BJ (cell line): ENCODE data around the gene CXCL8. TPM values are rescaled to one million over a fixed set of nuclear protein-coding genes. Genes with fewer than 3 reads are reported as not detected.

Experiments used
- CTCF ChIA-PET: fragments of 350-600 bp; formaldehyde crosslinking; extraction: SDS; loops from one replicate; lab custom pipeline; 2021; ENCODE audit warnings: antibody characterized with exemption, inconsistent platforms; lab: Yijun Ruan, JAX
- POLR2A ChIA-PET: fragments of 300-600 bp; sonication (Branson Sonifier 250); formaldehyde crosslinking; extraction: SDS; loops from one replicate; lab custom pipeline; 2021; ENCODE audit warnings: antibody characterized with exemption; lab: Charles Lee
- DNase-seq: peaks from one replicate; pipeline ENCODE4 v3.0.0-alpha.2; 2011; ENCODE audit warnings: low read depth
- H3K27me3 ChIP-seq: 2 replicates; pipeline ENCODE4 v1.6.0; 2011; ENCODE audit warnings: low read length; ENCODE audit not compliant: control insufficient read depth, insufficient read depth
- H3K36me3 ChIP-seq: 2 replicates; pipeline ENCODE4 v1.5.1; 2011; ENCODE audit warnings: low read length; ENCODE audit not compliant: control insufficient read depth, insufficient read depth
- H3K4me3 ChIP-seq: 2 replicates; pipeline ENCODE4 v1.5.1; 2011; ENCODE audit warnings: low read depth, mild to moderate bottlenecking, control low read depth, low read length
- CTCF ChIP-seq: IDR thresholded peaks from 2 replicates; pipeline ENCODE4 v1.5.1; 2011; ENCODE audit warnings: low read depth, mild to moderate bottlenecking, control low read depth, inconsistent platforms, low read length, moderate library complexity; ENCODE audit not compliant: insufficient read depth
- polyA plus RNA-seq: library from polyadenylated mRNA; depleted of rRNA; stranded (reverse); fragments of >200 nt; gene quantifications from 2 replicates; pipeline ENCODE4 v1.2.3, GENCODE V29; 2011

CXCL8 gene
- polyA plus RNA-seq, 1 experiment: 1.1 TPM

DNA sequence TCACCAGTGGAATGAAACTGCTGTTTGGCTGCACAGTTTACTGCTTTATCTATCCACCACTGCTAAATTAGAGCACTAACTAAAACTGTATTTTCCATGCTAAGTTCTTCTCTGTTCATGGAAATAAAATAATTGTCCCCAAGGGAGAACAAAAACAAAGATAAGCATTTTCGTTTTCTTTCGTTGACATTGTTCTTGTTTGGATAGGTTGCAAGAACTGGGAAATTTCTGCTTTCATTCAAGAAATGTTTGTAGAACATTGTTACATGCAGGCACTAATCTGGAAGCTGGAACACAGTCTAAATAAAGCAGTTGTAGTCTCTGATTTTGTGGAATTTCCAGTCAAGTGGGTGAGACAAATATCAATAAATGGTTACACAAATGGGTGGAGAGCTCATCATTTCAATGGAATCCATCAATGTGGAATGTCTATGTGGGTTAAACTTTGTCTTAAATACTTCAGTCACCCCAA lies 5.8 kb upstream of the CXCL8 start:
- CTCF ChIA-PET: interaction anchor here (1.0 to 1.4 kb wide), 2 partner anchors 30 to 400 kb away, joined by 3 to 4 read pairs; no protein-coding TSS in a partner anchor
- POLR2A ChIA-PET: interaction anchor here (1.0 kb wide), 1 partner anchor 13 kb away, joined by 3 read pairs; no protein-coding TSS in a partner anchor

DNA sequence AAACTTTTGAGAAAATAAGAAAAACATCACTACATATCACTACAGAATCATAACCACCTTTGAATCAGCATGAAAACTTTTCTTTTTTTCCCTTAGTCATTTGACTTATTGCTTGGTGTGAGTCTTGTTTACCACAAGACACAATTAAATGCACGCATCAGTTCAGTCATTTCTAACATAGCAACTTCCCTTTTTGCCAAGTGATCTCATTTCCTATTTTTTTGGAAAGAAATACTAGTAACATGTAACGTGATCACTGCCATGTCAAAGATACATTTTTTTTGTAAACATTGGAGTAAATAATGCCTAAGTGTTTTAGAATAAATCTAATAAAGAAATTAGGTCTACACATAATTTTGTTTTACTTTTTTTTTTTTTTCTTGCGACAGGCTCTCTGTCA lies 5.1 kb upstream of the CXCL8 start:
- Histone ChIP-seq H3K36me3 (no peaks in the 10 kb centered on the region), H3K27me3 (no peaks in the 10 kb centered on the region), H3K4me3 (no peak overlapping the region)
- no peak for TF ChIP-seq CTCF
- CTCF ChIA-PET: interaction anchor here (1.0 to 1.4 kb wide), 2 partner anchors 29 to 399 kb away, joined by 3 to 4 read pairs; no protein-coding TSS in a partner anchor
- no peak for DNase-seq
- POLR2A ChIA-PET: interaction anchor here (1.0 kb wide), 1 partner anchor 14 kb away, joined by 3 read pairs; no protein-coding TSS in a partner anchor

More for the DNA sequence above, 5.8 kb upstream of the CXCL8 start:
- Histone ChIP-seq H3K36me3 (no peaks in the 10 kb centered on the region), H3K4me3 (no peak overlapping the region), H3K27me3 (no peaks in the 10 kb centered on the region)
- no peak for TF ChIP-seq CTCF
- DNase-seq: no peak

- no peak for TF ChIP-seq CTCF
- ChIA-PET CTCF (interaction anchor here (0.9 to 1.2 kb wide), 4 partner anchors 10 to 12 kb away, joined by 3 to 5 read pairs (median 3); no protein-coding TSS in a partner anchor), POLR2A (no interaction called here)
- Histone ChIP-seq H3K36me3 (no peaks in the 10 kb centered on the region), H3K27me3 (no peaks in the 10 kb centered on the region), H3K4me3 (no peak overlapping the region)
- no peak for DNase-seq
These were observed 821 bp downstream of the CXCL8 start for GRCh38 chr4:73741031-73741749.

DNA sequence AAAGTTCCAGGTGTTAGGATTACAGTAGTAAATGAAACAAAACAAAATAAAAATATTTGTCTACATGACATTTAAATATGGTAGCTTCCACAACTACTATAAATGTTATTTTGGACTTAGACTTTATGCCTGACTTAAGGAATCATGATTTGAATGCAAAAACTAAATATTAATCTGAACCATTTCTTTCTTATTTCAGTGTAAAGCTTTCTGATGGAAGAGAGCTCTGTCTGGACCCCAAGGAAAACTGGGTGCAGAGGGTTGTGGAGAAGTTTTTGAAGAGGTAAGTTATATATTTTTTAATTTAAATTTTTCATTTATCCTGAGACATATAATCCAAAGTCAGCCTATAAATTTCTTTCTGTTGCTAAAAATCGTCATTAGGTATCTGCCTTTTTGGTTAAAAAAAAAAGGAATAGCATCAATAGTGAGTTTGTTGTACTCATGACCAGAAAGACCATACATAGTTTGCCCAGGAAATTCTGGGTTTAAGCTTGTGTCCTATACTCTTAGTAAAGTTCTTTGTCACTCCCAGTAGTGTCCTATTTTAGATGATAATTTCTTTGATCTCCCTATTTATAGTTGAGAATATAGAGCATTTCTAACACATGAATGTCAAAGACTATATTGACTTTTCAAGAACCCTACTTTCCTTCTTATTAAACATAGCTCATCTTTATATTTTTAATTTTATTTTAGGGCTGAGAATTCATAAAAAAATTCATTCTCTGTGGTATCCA lies 1.6 kb downstream of the CXCL8 start:
- Histone ChIP-seq H3K4me3 (no peak overlapping the region), H3K27me3 (no peaks in the 10 kb centered on the region), H3K36me3 (no peaks in the 10 kb centered on the region)
- ChIA-PET CTCF (interaction anchor here (0.9 kb wide), 1 partner anchor 13 kb away, joined by 3 read pairs; no protein-coding TSS in a partner anchor), POLR2A (no interaction called here)
- DNase-seq: no peak
- no peak for TF ChIP-seq CTCF
